K562 (cell line): ENCODE measurements around the gene C1orf198. TPM values are rescaled to one million over a fixed set of nuclear protein-coding genes. Genes with fewer than 3 reads are reported as not detected.

Experiments used
- ATAC-seq: fragments of 200-7000 bp; cut with Tn5 transposase; 3 replicates; pipeline ENCODE4 v1.9.1; 2020; ENCODE audit warnings: moderate library complexity
- BruUV-seq: library from RNA; stranded (reverse); fragments of 400-500 nt; replicated peaks from 2 replicates; lab custom pipeline; 2021; lab: Mats Ljungman, UMichigan
- CTCF ChIA-PET: fragments of 300-600 bp; formaldehyde crosslinking; extraction: SDS; loops from one replicate; lab custom pipeline; 2021; ENCODE audit warnings: low intra/inter-chr PET ratio; lab: Yijun Ruan, JAX
- POLR2A ChIA-PET: fragments of 300-600, 350-650 bp; sonication (Branson Sonifier 250); formaldehyde crosslinking; extraction: SDS; loops from one replicate; lab custom pipeline; 2021; ENCODE audit warnings: antibody characterized with exemption, inconsistent platforms; lab: Yijun Ruan, JAX
- DNase-seq, 4 experiments: peaks; one replicate each; pipeline versions ENCODE4 v3.0.0 to v3.0.0-alpha.2; 2011 to 2018; ENCODE audit warnings: low spot score in 3 of 4, mixed read lengths in 3 of 4; ENCODE audit errors: extremely low read depth in 1 of 4
- FAIRE-seq: peaks from 2 replicates; lab custom pipeline; 2011; peaks lifted over from hg19 to GRCh38; lab: Jason Lieb, UNC
- H2AFZ ChIP-seq: 2 replicates; pipeline ENCODE4 v1.6.0; 2011; ENCODE audit warnings: low read depth, low read length, control low read depth, inconsistent platforms
- H3K27ac ChIP-seq: fragments of 200-600 bp; 3 replicates; pipeline ENCODE4 v1.8.0; 2011; ENCODE audit warnings: low read depth, mild to moderate bottlenecking, control low read depth, inconsistent platforms, low read length, moderate library complexity, mixed read lengths; ENCODE audit errors: extremely low read depth
- H3K27me3 ChIP-seq, 2 experiments: fragments of 300-600 bp in 1 of 2; 2 replicates in 1 of 2; 3 replicates in 1 of 2; pipeline versions ENCODE4 v1.6.0 to v1.8.0; 2011; ENCODE audit warnings: inconsistent platforms in 2 of 2, low read length in 2 of 2, mild to moderate bottlenecking in 1 of 2, mixed read lengths in 1 of 2, moderate library complexity in 1 of 2; ENCODE audit not compliant: control insufficient read depth in 2 of 2, insufficient read depth in 2 of 2
- H3K36me3 ChIP-seq: fragments of 300-600 bp; 3 replicates; pipeline ENCODE4 v1.8.0; 2011; ENCODE audit warnings: mild to moderate bottlenecking, low read length, inconsistent platforms; ENCODE audit not compliant: control insufficient read depth, insufficient read depth
- H3K4me1 ChIP-seq, 2 experiments: fragments of 200-600 bp in 1 of 2; replicated peaks in 1 of 2; 2 replicates in 1 of 2; 3 replicates in 1 of 2; pipeline versions ENCODE4 v1.5.1 to v1.8.0; 2011; ENCODE audit warnings: inconsistent platforms in 2 of 2, low read length in 2 of 2, mild to moderate bottlenecking in 1 of 2, mixed read lengths in 1 of 2, moderate library complexity in 1 of 2; ENCODE audit not compliant: control insufficient read depth in 2 of 2, insufficient read depth in 2 of 2
- H3K4me2 ChIP-seq: 2 replicates; pipeline ENCODE4 v1.6.1; 2011; ENCODE audit warnings: low read length, control low read depth, inconsistent platforms, mixed read lengths; ENCODE audit not compliant: insufficient read depth
- H3K4me3 ChIP-seq: fragments of 200-600 bp; sonication (generic), shearing (Covaris generic); 2 replicates; pipeline ENCODE4 v1.5.1; 2016; ENCODE audit warnings: control low read depth, inconsistent platforms
- H3K79me2 ChIP-seq: fragments of 200-600 bp; 3 replicates; pipeline ENCODE4 v1.8.0; 2011; ENCODE audit warnings: low read length, inconsistent platforms; ENCODE audit not compliant: control insufficient read depth, insufficient read depth
- H3K9ac ChIP-seq, 2 experiments: 2 replicates each; pipeline versions ENCODE4 v1.6.0 to v1.6.1; 2011; ENCODE audit warnings: low read depth in 2 of 2, low read length in 2 of 2, control low read depth in 1 of 2, inconsistent platforms in 1 of 2, mild to moderate bottlenecking in 1 of 2, mixed read lengths in 1 of 2; ENCODE audit not compliant: insufficient read depth in 1 of 2
- H3K9me1 ChIP-seq: one replicate; pipeline ENCODE4 v1.6.0; 2011; ENCODE audit warnings: inconsistent platforms, mild to moderate bottlenecking, low read length, moderate library complexity; ENCODE audit not compliant: control insufficient read depth, insufficient read depth
- H3K9me3 ChIP-seq: replicated peaks from 2 replicates; pipeline ENCODE4 v1.5.1; 2011; ENCODE audit warnings: low read depth, low read length, inconsistent platforms; ENCODE audit not compliant: control insufficient read depth, insufficient read depth
- H4K20me1 ChIP-seq: replicated peaks from 2 replicates; pipeline ENCODE4 v1.6.1; 2011; ENCODE audit warnings: low read length, inconsistent platforms, mixed read lengths; ENCODE audit not compliant: control insufficient read depth, insufficient read depth
- BCOR ChIP-seq: fragments of 450-650 bp; IDR thresholded peaks from 2 replicates; pipeline ENCODE4 v1.6.1; 2016
- CBFA2T2 ChIP-seq: fragments of 450-650 bp; conservative IDR thresholded peaks from 2 replicates; pipeline ENCODE4 v1.6.1; 2017; ENCODE audit warnings: mild to moderate bottlenecking
- HSF4 ChIP-seq: fragments of 250-450 bp; sonication (Bioruptor Pico); IDR thresholded peaks from 2 replicates; pipeline ENCODE4 v2.1.2; 2022; ENCODE audit warnings: mild to moderate bottlenecking, moderate library complexity, borderline replicate concordance
- NFXL1 ChIP-seq: fragments of 450-650 bp; formaldehyde crosslinking; IDR thresholded peaks from 2 replicates; pipeline ENCODE4 v1.4.0; 2021; ENCODE audit warnings: mild to moderate bottlenecking
- PHF20 ChIP-seq: fragments of 450-650 bp; IDR thresholded peaks from 2 replicates; pipeline ENCODE4 v1.6.1; 2018; ENCODE audit not compliant: partially characterized antibody
- PHF8 ChIP-seq: fragments of 200-600 bp; sonication (generic); IDR thresholded peaks from 2 replicates; pipeline ENCODE4 v1.6.1; 2012; ENCODE audit warnings: mixed run types, mild to moderate bottlenecking, inconsistent platforms, low read length, moderate library complexity, borderline replicate concordance
- RBM34 ChIP-seq: fragments of 200-400 bp; formaldehyde crosslinking; IDR thresholded peaks from 2 replicates; pipeline ENCODE4 v1.6.1; 2018; ENCODE audit warnings: low read length, borderline replicate concordance; ENCODE audit not compliant: insufficient read depth
- SAP30 ChIP-seq: fragments of 200-600 bp; sonication (generic); IDR thresholded peaks from 2 replicates; pipeline ENCODE4 v1.6.1; 2012; ENCODE audit warnings: borderline replicate concordance, low read depth, mild to moderate bottlenecking, moderate library complexity, low read length, control low read depth, inconsistent platforms; ENCODE audit not compliant: insufficient read depth, poor library complexity, severe bottlenecking
- SOX6 ChIP-seq: fragments of 450-650 bp; IDR thresholded peaks from 2 replicates; pipeline ENCODE4 v1.6.1; 2014; ENCODE audit warnings: mild to moderate bottlenecking
- TAL1 ChIP-seq: fragments of 450-650 bp; IDR thresholded peaks from 2 replicates; pipeline ENCODE4 v1.6.1; 2016; ENCODE audit warnings: mild to moderate bottlenecking
- XRCC4 ChIP-seq: IDR thresholded peaks from one replicate; pipeline ENCODE4 v1.6.1; 2011; ENCODE audit not compliant: insufficient read depth, insufficient read length; ENCODE audit errors: extremely low read depth
- ZNF12 ChIP-seq: sonication (generic); formaldehyde crosslinking; IDR thresholded peaks from 2 replicates; pipeline ENCODE4 v1.4.0; 2020; ENCODE audit warnings: mild to moderate bottlenecking, missing genetic modification reagents
- WGBS: fragments of 100-300 bp; shearing (Covaris generic); methylation state at CpG from one replicate; pipeline ENCODE4 v1.1.6; 2016; ENCODE audit warnings: low coverage, mixed read lengths; ENCODE audit not compliant: insufficient coverage; ENCODE audit errors: missing lambda C conversion rate; 5-methylcytosine and 5-hydroxymethylcytosine counted together
- in situ Hi-C: fragments of 300-500 bp; cut with MboI; formaldehyde crosslinking; loops from 4 replicates; pipeline ENCODE4 v1.15.0; 2018; ENCODE audit warnings: inconsistent platforms, mixed read lengths
- intact Hi-C: fragments of 100-400 bp; cut with micrococcal nuclease; formaldehyde crosslinking; loops from 2 replicates; pipeline ENCODE4 v1.14.2; 2022
- polyA plus RNA-seq, 8 experiments: library from polyadenylated mRNA; depleted of rRNA in 4 of 8; stranded (reverse) in 5 of 8; unstranded in 3 of 8; fragments of >200 nt; fragmentation: Nextera tagmentation in 2 of 8; fragmentation: Illumina TruSeq in 1 of 8; extraction: Ambion mirVana in 2 of 8; extraction: Trizol in 1 of 8; gene quantifications; 2 replicates each; pipeline versions ENCODE4 v1.2.1 to v1.2.3, GENCODE V29; 2011 to 2014; ENCODE audit warnings: inconsistent platforms in 1 of 8, missing spikeins in 1 of 8
- total RNA-seq, 7 experiments: library from RNA; depleted of rRNA in 6 of 7; stranded (reverse); fragments of >200 nt in 6 of 7; fragmentation: Illumina TruSeq in 2 of 7; extraction: Trizol in 2 of 7; gene quantifications; 2 replicates each; pipeline versions ENCODE4 v1.2.1 to v1.2.3, GENCODE V29; 2011 to 2021; ENCODE audit warnings: low replicate concordance in 1 of 7
- TF ChIP-seq, protein P1 (sequence below): fragments of 450-650 bp; IDR thresholded peaks from 2 replicates; pipeline ENCODE4 v1.6.1; 2018; ENCODE audit warnings: mild to moderate bottlenecking, low read depth; ENCODE audit not compliant: partially characterized antibody

C1orf198 gene
- total and polyA plus RNA-seq, 9 of the 15 experiments (the other 6 are each of a cell fraction or from before 2014, with no cell fraction given) = 2.0 to 15.1 (median 10.4) TPM

DNA sequence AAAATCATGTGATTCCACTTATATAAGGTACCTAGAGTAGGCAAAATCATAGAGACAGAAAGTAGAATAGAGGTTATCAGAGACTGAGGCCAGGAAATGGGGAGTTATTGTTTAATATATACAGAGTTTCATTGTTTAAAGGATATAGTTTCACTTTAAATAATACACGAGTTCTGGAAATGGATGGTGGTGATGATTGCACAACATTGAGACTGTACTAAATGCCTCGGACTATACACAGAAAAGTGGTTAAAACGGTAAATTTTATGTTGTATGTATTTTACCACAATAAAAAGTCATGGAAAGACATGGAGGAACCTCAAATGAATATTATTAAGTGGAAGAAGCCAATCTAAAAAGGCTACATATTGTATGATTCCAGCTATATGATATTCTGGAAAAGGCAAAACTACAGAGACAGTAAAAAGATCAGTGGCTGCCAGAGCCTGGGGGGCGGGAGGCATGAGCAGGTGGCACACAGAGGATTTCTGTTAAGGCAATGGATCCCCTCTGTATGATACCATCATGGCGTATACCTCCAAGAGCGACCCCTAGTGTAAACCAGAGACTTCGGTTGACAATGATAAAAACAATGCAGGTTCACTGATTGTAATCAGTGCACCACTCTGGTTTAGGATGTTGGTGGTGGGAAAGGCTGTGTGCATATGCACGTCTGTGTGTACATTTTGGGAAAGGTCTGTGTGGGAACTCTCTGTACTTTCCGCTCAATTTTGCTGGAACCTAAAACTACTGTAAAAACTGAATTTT is 7.5 kb downstream of the C1orf198 start (continued):
- TF ChIP-seq, protein P1, sequence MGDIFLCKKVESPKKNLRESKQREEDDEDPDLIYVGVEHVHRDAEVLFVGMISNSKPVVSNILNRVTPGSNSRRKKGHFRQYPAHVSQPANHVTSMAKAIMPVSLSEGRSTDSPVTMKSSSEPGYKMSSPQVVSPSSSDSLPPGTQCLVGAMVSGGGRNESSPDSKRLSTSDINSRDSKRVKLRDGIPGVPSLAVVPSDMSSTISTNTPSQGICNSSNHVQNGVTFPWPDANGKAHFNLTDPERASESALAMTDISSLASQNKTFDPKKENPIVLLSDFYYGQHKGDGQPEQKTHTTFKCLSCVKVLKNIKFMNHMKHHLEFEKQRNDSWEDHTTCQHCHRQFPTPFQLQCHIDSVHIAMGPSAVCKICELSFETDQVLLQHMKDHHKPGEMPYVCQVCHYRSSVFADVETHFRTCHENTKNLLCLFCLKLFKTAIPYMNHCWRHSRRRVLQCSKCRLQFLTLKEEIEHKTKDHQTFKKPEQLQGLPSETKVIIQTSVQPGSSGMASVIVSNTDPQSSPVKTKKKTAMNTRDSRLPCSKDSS = no peak
- TF ChIP-seq HSF4 (CRISPR knock-in tag) (no peak), PHF8 (no peak)

DNA sequence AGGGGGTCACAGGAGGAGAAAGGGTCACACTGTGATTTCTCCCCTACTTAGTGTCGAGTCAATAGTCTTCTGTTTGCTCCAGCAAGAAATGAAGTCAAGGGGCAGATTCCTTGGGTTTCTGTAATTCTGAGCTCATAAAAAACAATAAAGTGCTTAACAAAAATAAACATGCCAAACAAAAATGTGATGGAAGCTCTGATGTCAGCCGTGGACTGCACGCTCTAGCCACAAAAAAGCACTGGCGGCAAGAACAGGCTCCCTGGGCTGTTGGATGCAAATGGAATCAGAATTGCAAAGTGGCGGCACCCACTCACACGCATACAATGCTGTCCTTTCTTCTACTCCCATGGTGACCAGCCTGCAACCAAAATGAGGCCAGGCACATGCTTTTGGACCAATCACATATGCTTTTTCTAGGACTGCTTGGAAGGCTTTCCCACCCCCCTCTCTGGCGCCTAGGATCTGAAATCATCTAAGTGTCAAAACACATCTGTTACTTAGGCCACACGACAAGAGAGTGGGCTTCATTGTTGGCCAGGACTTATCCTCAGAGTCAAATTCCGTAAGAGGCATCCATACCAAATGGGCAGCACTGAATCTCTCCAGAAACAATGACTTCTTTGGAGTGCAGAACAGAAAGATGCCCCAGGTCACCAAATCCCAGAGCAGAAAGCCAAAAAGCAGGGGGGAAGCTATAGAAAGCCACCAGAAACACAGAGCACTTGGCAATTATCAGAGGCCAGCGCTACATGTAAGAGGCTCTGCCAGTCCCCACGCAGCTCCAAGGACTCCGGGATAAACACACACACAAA is 9.2 kb downstream of the C1orf198 start:
- no TSS peak for BruUV-seq
- peaks cover 8 to 14% of the 10 kb centered on the region in 2 experiments; a peak in 3 of 5 replicates for H3K4me1 ChIP-seq
- no peaks in the 10 kb centered on the region; the same call in 2 of the 3 replicates for H3K36me3 ChIP-seq
- POLR2A ChIA-PET = interaction anchor here (0.6 to 1.6 kb wide), 4 partner anchors 10 to 291 kb away, joined by 3 to 5 read pairs (median 3); no protein-coding TSS in a partner anchor
- FAIRE-seq (no peak), ATAC-seq (no peak), DNase-seq (no peak)
- H3K9ac ChIP-seq = no peak overlapping the region
- H3K9me1 ChIP-seq = peaks cover 3% of the 10 kb centered on the region
- H3K27ac ChIP-seq = no peak overlapping the region
- CTCF ChIA-PET = no interaction called here
- WGBS = 37% methylated on average over 12 of the region's 12 CpGs
- H3K79me2 ChIP-seq = no peaks in the 10 kb centered on the region
- H3K4me2 ChIP-seq = no peak overlapping the region
- no peak overlapping the region for H2AFZ ChIP-seq
- H3K9me3 ChIP-seq = no peaks in the 10 kb centered on the region
- H3K4me3 ChIP-seq = no peak overlapping the region
- in situ Hi-C loops (no loop called here), intact Hi-C loops (no loop called here)
- H4K20me1 ChIP-seq = no peaks in the 10 kb centered on the region
- no peaks in the 10 kb centered on the region for H3K27me3 ChIP-seq
- TF ChIP-seq CBFA2T2 = no peak
- no peak for TF ChIP-seq SOX6
- TF ChIP-seq RBM34 = no peak
- no peak for TF ChIP-seq XRCC4
- no peak for TF ChIP-seq SAP30
- no peak for TF ChIP-seq ZNF12 (CRISPR knock-in tag)
- no peak for TF ChIP-seq TAL1
- no peak for TF ChIP-seq PHF20
- no peak for TF ChIP-seq NFXL1 (CRISPR knock-in tag)
- TF ChIP-seq BCOR = no peak
